Measurements from ENCODE around the gene HIRA.

Gene HIRA

GRCh38 chr22:19343470-19343869, 88.1 kb downstream of the HIRA start:
- H3K4me3 ChIP-seq (ENCODE audit: low read depth, low read length), result no peak overlapping the region
- DNase-seq (ENCODE audit: low read depth, low spot score), result no peak
- no peak for TF ChIP-seq CTCF (IDR thresholded peaks at IDR 0.05; ENCODE audit: low read depth, low read length)
- in situ Hi-C loops (cut with HindIII; ENCODE audit: low sequenced_read_pairs), result no loop called here

GRCh38 chr22:19341500-19341899, 90.0 kb downstream of the HIRA start:
- in situ Hi-C loops (cut with HindIII; ENCODE audit: low sequenced_read_pairs), result no loop called here
- DNase-seq (ENCODE audit: low read depth, low spot score), result no peak
- H3K4me3 ChIP-seq (ENCODE audit: low read depth, low read length), result no peak overlapping the region
- no peak for TF ChIP-seq CTCF (IDR thresholded peaks at IDR 0.05; ENCODE audit: low read depth, low read length)

- H3K4me3 ChIP-seq (ENCODE audit: low read depth, low read length), result no peak overlapping the region
- no peak for DNase-seq (ENCODE audit: low read depth, low spot score)
- no peak for TF ChIP-seq CTCF (IDR thresholded peaks at IDR 0.05; ENCODE audit: low read depth, low read length)
- in situ Hi-C loops (cut with HindIII; ENCODE audit: low sequenced_read_pairs), result no loop called here
Observed at GRCh38 chr22:19337137-19337536, 94.4 kb downstream of the HIRA start.

- in situ Hi-C loops (cut with HindIII; ENCODE audit: low sequenced_read_pairs), result no loop called here
- TF ChIP-seq CTCF (IDR thresholded peaks at IDR 0.05; ENCODE audit: low read depth, low read length), result no peak
- H3K4me3 ChIP-seq (ENCODE audit: low read depth, low read length), result no peak overlapping the region
- no peak for DNase-seq (ENCODE audit: low read depth, low spot score)
Observed at GRCh38 chr22:19336133-19337075, 95.1 kb downstream of the HIRA start.

- H3K4me3 ChIP-seq (ENCODE audit: low read depth, low read length), result no peak overlapping the region
- in situ Hi-C loops (cut with HindIII; ENCODE audit: low sequenced_read_pairs), result no loop called here
- no peak for TF ChIP-seq CTCF (IDR thresholded peaks at IDR 0.05; ENCODE audit: low read depth, low read length)
- DNase-seq (ENCODE audit: low read depth, low spot score), result no peak
Observed at GRCh38 chr22:19331975-19332374, 99.6 kb downstream of the HIRA start.

GRCh38 chr22:19331474-19331873, 100.1 kb downstream of the HIRA start:
- no peak for DNase-seq (ENCODE audit: low read depth, low spot score)
- no peak for TF ChIP-seq CTCF (IDR thresholded peaks at IDR 0.05; ENCODE audit: low read depth, low read length)
- in situ Hi-C loops (cut with HindIII; ENCODE audit: low sequenced_read_pairs), result no loop called here
- no peak overlapping the region for H3K4me3 ChIP-seq (ENCODE audit: low read depth, low read length)

All from astrocyte of the spinal cord (primary cell).